ENCODE data around the gene ST6GALNAC3. TPM values are rescaled to one million over a fixed set of nuclear protein-coding genes. Genes with fewer than 3 reads are reported as not detected.

ST6GALNAC3 gene
- total RNA-seq, 1 experiment from 2014 or later = 0.82 TPM

- Mint-ChIP-seq H3K4me1 (ENCODE audit: insufficient read depth, unreplicated experiment) (no peaks in the 10 kb centered on the region), H3K9me3 (ENCODE audit: unreplicated experiment) (no peaks in the 10 kb centered on the region), H3K4me3 (ENCODE audit: unreplicated experiment) (no peak overlapping the region), H3K27ac (ENCODE audit: low read depth, unreplicated experiment) (no peak overlapping the region), H3K27me3 (ENCODE audit: insufficient read depth, unreplicated experiment) (peaks cover 13% of the 10 kb centered on the region), H3K36me3 (ENCODE audit: insufficient read depth, unreplicated experiment) (no peaks in the 10 kb centered on the region)
- intact Hi-C loops (cut with micrococcal nuclease) = no loop called here
- DNase-seq (ENCODE audit: unreplicated experiment) = no peak
- CTCF ChIA-PET = no interaction called here
- no TSS peak for BruUV-seq (replicated peaks)
- POLR2A ChIA-PET = no interaction called here
- TF ChIP-seq CTCF (IDR thresholded peaks at IDR 0.05; ENCODE audit: unreplicated experiment) = no peak
Measured at GRCh38 chr1:76402128-76402527, 327.6 kb downstream of the ST6GALNAC3 start.

GRCh38 chr1:76408303-76408702 is 333.8 kb downstream of the ST6GALNAC3 start:
- Mint-ChIP-seq H3K27ac (ENCODE audit: low read depth, unreplicated experiment) (no peak overlapping the region), H3K4me1 (ENCODE audit: insufficient read depth, unreplicated experiment) (no peaks in the 10 kb centered on the region), H3K9me3 (ENCODE audit: unreplicated experiment) (no peaks in the 10 kb centered on the region), H3K27me3 (ENCODE audit: insufficient read depth, unreplicated experiment) (peaks cover 24% of the 10 kb centered on the region), H3K36me3 (ENCODE audit: insufficient read depth, unreplicated experiment) (no peaks in the 10 kb centered on the region), H3K4me3 (ENCODE audit: unreplicated experiment) (no peak overlapping the region)
- CTCF ChIA-PET = no interaction called here
- DNase-seq (ENCODE audit: unreplicated experiment) = no peak
- POLR2A ChIA-PET = interaction anchor here (0.6 kb wide), 1 partner anchor 195 kb away, joined by 3 read pairs; no protein-coding TSS in a partner anchor
- BruUV-seq (replicated peaks) = no TSS peak
- TF ChIP-seq CTCF (IDR thresholded peaks at IDR 0.05; ENCODE audit: unreplicated experiment) = no peak
- intact Hi-C loops (cut with micrococcal nuclease) = no loop called here

- TF ChIP-seq CTCF (IDR thresholded peaks at IDR 0.05; ENCODE audit: unreplicated experiment) = no peak
- no peaks in the 10 kb centered on the region for H3K9me3 Mint-ChIP-seq (ENCODE audit: unreplicated experiment)
- no peak overlapping the region for H3K4me3 Mint-ChIP-seq (ENCODE audit: unreplicated experiment)
- no peaks in the 10 kb centered on the region for H3K36me3 Mint-ChIP-seq (ENCODE audit: insufficient read depth, unreplicated experiment)
- ChIA-PET CTCF (no interaction called here), POLR2A (no interaction called here)
- H3K27ac Mint-ChIP-seq (ENCODE audit: low read depth, unreplicated experiment) = no peak overlapping the region
- DNase-seq (ENCODE audit: unreplicated experiment) = no peak
- no TSS peak for BruUV-seq (replicated peaks)
- peaks cover 14% of the 10 kb centered on the region for H3K27me3 Mint-ChIP-seq (ENCODE audit: insufficient read depth, unreplicated experiment)
- intact Hi-C loops (cut with micrococcal nuclease) = no loop called here
- no peaks in the 10 kb centered on the region for H3K4me1 Mint-ChIP-seq (ENCODE audit: insufficient read depth, unreplicated experiment)
Measured at GRCh38 chr1:76410499-76410898, 336.0 kb downstream of the ST6GALNAC3 start.

GRCh38 chr1:76418531-76418930 is 344.0 kb downstream of the ST6GALNAC3 start:
- no peaks in the 10 kb centered on the region for H3K9me3 Mint-ChIP-seq (ENCODE audit: unreplicated experiment)
- H3K4me3 Mint-ChIP-seq (ENCODE audit: unreplicated experiment) = no peak overlapping the region
- ChIA-PET CTCF (no interaction called here), POLR2A (no interaction called here)
- TF ChIP-seq CTCF (IDR thresholded peaks at IDR 0.05; ENCODE audit: unreplicated experiment) = no peak
- intact Hi-C loops (cut with micrococcal nuclease) = no loop called here
- no peaks in the 10 kb centered on the region for H3K4me1 Mint-ChIP-seq (ENCODE audit: insufficient read depth, unreplicated experiment)
- no peaks in the 10 kb centered on the region for H3K27me3 Mint-ChIP-seq (ENCODE audit: insufficient read depth, unreplicated experiment)
- DNase-seq (ENCODE audit: unreplicated experiment) = no peak
- H3K27ac Mint-ChIP-seq (ENCODE audit: low read depth, unreplicated experiment) = no peak overlapping the region
- no peaks in the 10 kb centered on the region for H3K36me3 Mint-ChIP-seq (ENCODE audit: insufficient read depth, unreplicated experiment)
- BruUV-seq (replicated peaks) = no TSS peak

Data from MCF 10A (cell line).